ENCODE results near the gene SLC34A3. TPM values are rescaled to one million over a fixed set of nuclear protein-coding genes. Genes with fewer than 3 reads are reported as not detected.

SLC34A3 gene
- total and polyA plus RNA-seq, 2 donors (not counting 1 experiment from before 2014, with no cell fraction given) = not detected

DNA sequence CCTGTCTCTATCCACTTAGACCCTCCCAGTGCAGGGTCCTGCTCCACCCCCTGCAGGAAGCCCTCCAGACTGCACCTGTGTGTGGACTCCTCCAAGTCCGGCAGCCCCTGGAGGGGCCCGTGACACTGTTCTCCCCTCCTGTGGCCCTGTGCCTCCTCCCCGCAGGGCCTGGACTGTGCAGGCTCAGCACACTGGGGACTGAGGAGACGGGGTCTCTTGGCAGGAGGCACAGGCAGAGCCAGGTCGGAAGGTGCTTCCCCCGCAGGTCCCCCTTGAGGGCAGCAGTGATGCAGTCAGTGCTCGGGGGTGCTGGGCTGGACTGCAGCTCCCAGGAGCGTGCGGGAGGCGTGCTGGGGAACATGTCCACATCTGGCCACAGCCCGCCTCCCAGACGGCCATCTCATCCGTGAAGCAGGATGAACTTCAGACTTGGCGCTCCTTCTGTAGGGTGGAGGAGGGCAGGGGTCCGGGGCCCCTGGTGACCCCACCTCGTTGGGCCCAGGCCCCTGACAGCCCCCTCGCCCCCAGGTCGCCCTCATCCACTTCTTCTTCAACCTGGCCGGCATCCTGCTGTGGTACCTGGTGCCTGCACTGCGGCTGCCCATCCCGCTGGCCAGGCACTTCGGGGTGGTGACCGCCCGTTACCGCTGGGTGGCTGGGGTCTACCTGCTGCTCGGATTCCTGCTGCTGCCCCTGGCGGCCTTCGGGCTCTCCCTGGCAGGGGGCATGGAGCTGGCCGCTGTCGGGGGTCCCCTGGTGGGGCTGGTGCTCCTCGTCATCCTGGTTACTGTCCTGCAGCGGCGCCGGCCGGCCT is 4.9 kb downstream of the SLC34A3 start:
- ATAC-seq (ENCODE audit: low read depth) (no peak), DNase-seq (peak; percentile 45)
- ChIA-PET CTCF (interaction anchor here (0.9 to 8.9 kb wide), 25 partner anchors 11 to 200 kb away, joined by 3 to 76 read pairs (median 4); partner anchors contain the start of genes ANAPC2, CYSRT1, NELFB and NPDC1), POLR2A (interaction anchor here (0.6 to 1.6 kb wide), 7 partner anchors 12 to 149 kb away, joined by 3 to 10 read pairs (median 4); partner anchors contain the start of genes ANAPC2, CYSRT1, MAN1B1 and SSNA1)
- peaks cover 37 to 62% of the 10 kb centered on the region in 2 donors for H3K4me1 ChIP-seq (ENCODE audit: control insufficient read depth in 2 of 2, insufficient read depth in 2 of 2, low read length in 2 of 2)
- H3K27ac ChIP-seq (ENCODE audit: low read length in 2 of 2) = peak overlapping the region in 1 of 2 donors; percentile 33
- peaks cover 29% of the 10 kb centered on the region for H3K79me2 ChIP-seq (ENCODE audit: control insufficient read depth, insufficient read depth, low read length)
- H3K27ac Mint-ChIP-seq = peak overlapping the region; percentile 50
- peaks cover 22% of the 10 kb centered on the region for H4K20me1 ChIP-seq (ENCODE audit: control insufficient read depth, insufficient read depth, low read length, poor library complexity, severe bottlenecking)
- no peaks in the 10 kb centered on the region for H3K36me3 ChIP-seq (replicated peaks in 1 of 2; ENCODE audit: control extremely low read depth in 1 of 2, control insufficient read depth in 1 of 2, extremely low read depth in 1 of 2, insufficient read depth in 2 of 2, low read length in 1 of 2)
- peak overlapping the region; percentile 72 for H3K4me2 ChIP-seq (replicated peaks; ENCODE audit: low read depth, low read length, poor library complexity, severe bottlenecking)
- H3K4me3 ChIP-seq (ENCODE audit: control extremely low read depth in 1 of 5, extremely low read depth in 1 of 5, insufficient read depth in 1 of 5, low read depth in 2 of 5, low read length in 4 of 5) = no peak overlapping the region
- peak overlapping the region; percentile 65 for H3K4me3 Mint-ChIP-seq
- peak overlapping the region; percentile 41 for H2AFZ ChIP-seq (ENCODE audit: insufficient read depth, low read depth, low read length, poor library complexity, severe bottlenecking)
- no peaks in the 10 kb centered on the region for H3K27me3 Mint-ChIP-seq
- WGBS (ENCODE audit: insufficient coverage) = 63% methylated on average over 35 of the region's 35 CpGs
- H3K4me1 Mint-ChIP-seq = peaks cover 35% of the 10 kb centered on the region
- H3K9me3 Mint-ChIP-seq (ENCODE audit: insufficient read depth) = no peaks in the 10 kb centered on the region
- intact Hi-C loops (cut with micrococcal nuclease) = loop anchor here (1.0 to 2.0 kb wide), 6 partner anchors 12 to 210 kb away; partner anchors contain the start of genes ANAPC2, NPDC1, SSNA1 and TPRN
- H3K27me3 ChIP-seq (replicated peaks in 1 of 4; ENCODE audit: control extremely low read depth in 1 of 4, control insufficient read depth in 3 of 4, insufficient read depth in 4 of 4, low read length in 3 of 4) = peaks cover 0 to 4% (median 0%) of the 10 kb centered on the region in 4 experiments
- H3K9ac ChIP-seq (ENCODE audit: low read length) = peak overlapping the region; percentile 26
- no peak for TF ChIP-seq EZH2 (IDR thresholded peaks at IDR 0.05; ENCODE audit: borderline replicate concordance, insufficient read depth, low read depth, low read length, poor library complexity, severe bottlenecking)
- TF ChIP-seq, protein P1, sequence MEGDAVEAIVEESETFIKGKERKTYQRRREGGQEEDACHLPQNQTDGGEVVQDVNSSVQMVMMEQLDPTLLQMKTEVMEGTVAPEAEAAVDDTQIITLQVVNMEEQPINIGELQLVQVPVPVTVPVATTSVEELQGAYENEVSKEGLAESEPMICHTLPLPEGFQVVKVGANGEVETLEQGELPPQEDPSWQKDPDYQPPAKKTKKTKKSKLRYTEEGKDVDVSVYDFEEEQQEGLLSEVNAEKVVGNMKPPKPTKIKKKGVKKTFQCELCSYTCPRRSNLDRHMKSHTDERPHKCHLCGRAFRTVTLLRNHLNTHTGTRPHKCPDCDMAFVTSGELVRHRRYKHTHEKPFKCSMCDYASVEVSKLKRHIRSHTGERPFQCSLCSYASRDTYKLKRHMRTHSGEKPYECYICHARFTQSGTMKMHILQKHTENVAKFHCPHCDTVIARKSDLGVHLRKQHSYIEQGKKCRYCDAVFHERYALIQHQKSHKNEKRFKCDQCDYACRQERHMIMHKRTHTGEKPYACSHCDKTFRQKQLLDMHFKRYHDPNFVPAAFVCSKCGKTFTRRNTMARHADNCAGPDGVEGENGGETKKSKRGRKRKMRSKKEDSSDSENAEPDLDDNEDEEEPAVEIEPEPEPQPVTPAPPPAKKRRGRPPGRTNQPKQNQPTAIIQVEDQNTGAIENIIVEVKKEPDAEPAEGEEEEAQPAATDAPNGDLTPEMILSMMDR (IDR thresholded peaks at IDR 0.05) = no peak
- peaks cover 0 to 3% (median 0%) of the 10 kb centered on the region in 3 donors for H3K9me3 ChIP-seq (ENCODE audit: control extremely low read depth in 1 of 3, control insufficient read depth in 2 of 3, insufficient read depth in 1 of 3, low read length in 2 of 3)

Data from B cell (primary cell).